Trophoblast cell (in vitro differentiated cells and primary cell): ENCODE measurements around the gene ABI3.
A peak's percentile ranks its signal among the peaks of the same experiment; 100 is the strongest.

Experiments
- DNase-seq, 2 donors: peaks; one replicate each; pipeline ENCODE4 v3.0.0-alpha.2; 2016
- H2AFZ ChIP-seq: 2 replicates; pipeline ENCODE4 v1.6.1; 2013; ENCODE audit warnings: low read length, moderate library complexity, mild to moderate bottlenecking; ENCODE audit not compliant: insufficient read depth, poor library complexity
- H2AK5ac ChIP-seq: 2 replicates; pipeline ENCODE4 v1.6.1; 2013; ENCODE audit warnings: mild to moderate bottlenecking, low read length
- H2BK120ac ChIP-seq: 2 replicates; pipeline ENCODE4 v1.6.1; 2013; ENCODE audit warnings: low read length, mild to moderate bottlenecking, moderate library complexity; ENCODE audit not compliant: insufficient read depth, poor library complexity
- H2BK12ac ChIP-seq: 2 replicates; pipeline ENCODE4 v1.6.1; 2013; ENCODE audit warnings: mild to moderate bottlenecking, low read length, moderate library complexity
- H2BK5ac ChIP-seq: 2 replicates; pipeline ENCODE4 v1.6.1; 2013; ENCODE audit warnings: low read length, low read depth, moderate library complexity, mild to moderate bottlenecking; ENCODE audit not compliant: poor library complexity
- H3K14ac ChIP-seq: 2 replicates; pipeline ENCODE4 v1.6.1; 2013; ENCODE audit warnings: mild to moderate bottlenecking, low read length
- H3K18ac ChIP-seq: 2 replicates; pipeline ENCODE4 v1.6.1; 2013; ENCODE audit warnings: mild to moderate bottlenecking, low read length
- H3K23ac ChIP-seq: 2 replicates; pipeline ENCODE4 v1.6.1; 2013; ENCODE audit warnings: low read length
- H3K27ac ChIP-seq: 2 replicates; pipeline ENCODE4 v1.5.1; 2013; ENCODE audit warnings: low read depth, mild to moderate bottlenecking, inconsistent platforms, low read length, moderate library complexity
- H3K27me3 ChIP-seq: 2 replicates; pipeline ENCODE4 v1.6.1; 2013; ENCODE audit warnings: inconsistent platforms, mild to moderate bottlenecking, low read length, moderate library complexity; ENCODE audit not compliant: insufficient read depth
- H3K36me3 ChIP-seq, 2 experiments: 1 replicate in 1 of 2; 2 replicates in 1 of 2; pipeline ENCODE4 v1.6.1; 2013; ENCODE audit warnings: low read length in 2 of 2, mild to moderate bottlenecking in 2 of 2, moderate library complexity in 1 of 2; ENCODE audit not compliant: insufficient read depth in 2 of 2, control insufficient read depth in 1 of 2
- H3K4ac ChIP-seq: 2 replicates; pipeline ENCODE4 v1.6.1; 2013; ENCODE audit warnings: low read depth, mild to moderate bottlenecking, low read length, moderate library complexity
- H3K4me1 ChIP-seq, 2 experiments: 1 replicate in 1 of 2; 2 replicates in 1 of 2; pipeline ENCODE4 v1.6.1; 2013; ENCODE audit warnings: low read length in 2 of 2, mild to moderate bottlenecking in 2 of 2, moderate library complexity in 1 of 2; ENCODE audit not compliant: insufficient read depth in 2 of 2, control insufficient read depth in 1 of 2
- H3K4me2 ChIP-seq: 2 replicates; pipeline ENCODE4 v1.6.1; 2013; ENCODE audit warnings: inconsistent platforms, mild to moderate bottlenecking, low read length, moderate library complexity
- H3K4me3 ChIP-seq: 2 replicates; pipeline ENCODE4 v1.5.1; 2013; ENCODE audit warnings: mild to moderate bottlenecking, low read depth, low read length, inconsistent platforms
- H3K79me1 ChIP-seq: one replicate; pipeline ENCODE4 v1.6.1; 2013; ENCODE audit warnings: low read length
- H3K79me2 ChIP-seq: 2 replicates; pipeline ENCODE4 v1.6.1; 2013; ENCODE audit warnings: low read length, mild to moderate bottlenecking; ENCODE audit not compliant: control insufficient read depth, insufficient read depth, poor library complexity
- H3K9ac ChIP-seq: 2 replicates; pipeline ENCODE4 v1.6.1; 2013; ENCODE audit warnings: mild to moderate bottlenecking, low read length
- H3K9me3 ChIP-seq: 2 replicates; pipeline ENCODE4 v1.6.1; 2013; ENCODE audit warnings: low read depth, mild to moderate bottlenecking, control low read depth, inconsistent platforms, low read length; ENCODE audit not compliant: insufficient read depth
- H4K12ac ChIP-seq: 2 replicates; pipeline ENCODE4 v1.6.1; 2013; ENCODE audit warnings: low read depth, mild to moderate bottlenecking, low read length, moderate library complexity
- H4K8ac ChIP-seq: 2 replicates; pipeline ENCODE4 v1.6.1; 2013; ENCODE audit warnings: low read depth, mild to moderate bottlenecking, low read length, moderate library complexity
- H4K91ac ChIP-seq: one replicate; pipeline ENCODE4 v1.6.1; 2013; ENCODE audit warnings: low read depth, mild to moderate bottlenecking, low read length, moderate library complexity
- WGBS: extraction: QIAGEN DNeasy Blood & Tissue Kit; methylation state at CpG from one replicate; pipeline ENCODE4 v1.1.7; 2013; ENCODE audit warnings: missing lambda C conversion rate; ENCODE audit not compliant: insufficient read length, insufficient coverage; ENCODE audit errors: extremely low coverage; 5-methylcytosine and 5-hydroxymethylcytosine counted together

The ABI3 gene

DNA sequence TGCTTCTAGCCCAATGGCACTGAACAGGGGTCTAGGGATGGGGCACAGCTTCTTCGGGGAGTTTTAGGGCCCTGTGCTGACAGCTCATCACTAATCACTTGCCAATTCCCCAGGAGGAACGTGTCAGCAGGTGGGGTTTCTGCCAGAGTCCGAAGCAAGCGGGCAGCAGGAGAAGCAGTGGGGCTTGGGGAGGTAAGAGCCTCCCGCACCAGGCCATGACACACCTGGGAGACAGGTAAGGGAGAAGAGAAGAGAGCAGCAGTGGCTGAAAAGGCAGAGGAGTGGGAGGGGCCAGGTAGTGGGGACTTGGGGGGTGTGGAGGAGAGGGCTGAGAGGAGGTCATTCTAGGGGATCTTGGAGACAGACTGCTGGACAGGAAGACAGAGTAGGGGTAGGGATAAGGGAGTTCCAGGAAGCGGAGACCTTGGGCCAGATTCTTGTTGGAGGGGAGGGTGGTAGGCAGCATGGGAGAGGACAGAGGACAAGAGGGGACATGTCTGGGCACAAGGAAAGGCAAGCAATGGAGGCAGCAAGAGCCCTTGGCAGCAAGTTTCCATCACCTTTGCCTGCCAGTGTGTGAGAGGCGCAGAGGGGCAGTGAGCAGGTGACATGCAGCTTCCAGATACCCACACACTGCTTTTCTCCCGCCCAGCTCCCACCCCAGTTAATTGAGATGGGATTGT is 15.2 kb downstream of the ABI3 start:
- Histone ChIP-seq H3K18ac (no peak overlapping the region), H3K4ac (no peak overlapping the region), H3K27me3 (peaks cover 48% of the 10 kb centered on the region), H4K12ac (no peak overlapping the region), H3K79me2 (peaks cover 1% of the 10 kb centered on the region), H2AFZ (no peak overlapping the region), H3K4me2 (no peak overlapping the region), H3K36me3 (no peaks in the 10 kb centered on the region), H3K27ac (no peak overlapping the region), H3K4me1 (peaks cover 18 to 19% of the 10 kb centered on the region in 2 experiments), H3K9me3 (peaks cover 11% of the 10 kb centered on the region), H3K79me1 (peaks cover 3% of the 10 kb centered on the region), H4K91ac (no peak overlapping the region), H3K23ac (no peak overlapping the region), H3K14ac (no peak overlapping the region), H4K8ac (no peak overlapping the region), H2BK120ac (no peak overlapping the region), H2AK5ac (no peak overlapping the region), H3K9ac (no peak overlapping the region), H2BK5ac (no peak overlapping the region), H2BK12ac (no peak overlapping the region), H3K4me3 (no peak overlapping the region)
- WGBS, result no CpG with 5 or more reads among the region's 8 CpGs
- no peak for DNase-seq

DNA sequence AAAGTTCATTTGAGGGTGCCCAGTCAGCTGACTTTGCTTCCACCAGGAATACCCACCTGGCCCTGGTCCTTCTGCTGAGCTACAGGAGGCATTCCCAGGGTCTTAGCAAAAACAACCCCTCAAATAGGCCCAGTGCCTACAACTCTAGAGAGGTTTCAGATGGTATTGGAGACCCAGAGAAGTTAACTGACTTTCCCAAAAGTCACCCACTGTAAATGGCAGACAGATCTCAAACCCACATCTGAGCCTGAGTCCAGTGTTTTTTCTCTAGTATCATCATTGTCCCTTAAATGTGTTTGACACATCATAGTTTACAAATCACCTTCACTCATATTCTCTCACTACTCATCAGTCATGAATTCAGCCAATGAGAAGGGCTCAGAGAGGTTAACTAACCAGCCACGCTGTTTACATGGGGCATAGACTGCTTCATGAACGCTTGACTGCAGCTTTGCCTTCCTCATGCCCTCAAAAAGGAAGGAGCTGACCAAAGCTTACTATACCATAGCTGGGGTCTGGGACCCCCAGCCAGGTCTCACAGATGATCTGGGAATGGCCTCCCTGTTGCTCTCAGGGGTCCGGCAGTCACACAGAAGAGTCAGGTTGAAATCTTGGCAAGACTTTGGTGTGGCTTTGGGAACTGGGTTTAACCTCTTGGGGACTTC is 16.4 kb downstream of the ABI3 start:
- Histone ChIP-seq H3K4ac (no peak overlapping the region), H4K12ac (no peak overlapping the region), H3K79me1 (peaks cover 3% of the 10 kb centered on the region), H3K79me2 (peaks cover 1% of the 10 kb centered on the region), H3K9ac (no peak overlapping the region), H3K23ac (no peak overlapping the region), H3K9me3 (peaks cover 11% of the 10 kb centered on the region), H3K4me1 (peaks cover 19 to 21% of the 10 kb centered on the region in 2 experiments), H3K27ac (no peak overlapping the region), H3K4me2 (no peak overlapping the region), H2BK120ac (no peak overlapping the region), H4K8ac (no peak overlapping the region), H3K4me3 (no peak overlapping the region), H2AFZ (no peak overlapping the region), H4K91ac (no peak overlapping the region), H3K14ac (no peak overlapping the region), H3K27me3 (peaks cover 55% of the 10 kb centered on the region), H3K18ac (no peak overlapping the region), H3K36me3 (no peaks in the 10 kb centered on the region), H2AK5ac (no peak overlapping the region), H2BK5ac (no peak overlapping the region), H2BK12ac (no peak overlapping the region)
- no peak for DNase-seq
- WGBS, result no CpG with 5 or more reads among the region's 3 CpGs

DNA sequence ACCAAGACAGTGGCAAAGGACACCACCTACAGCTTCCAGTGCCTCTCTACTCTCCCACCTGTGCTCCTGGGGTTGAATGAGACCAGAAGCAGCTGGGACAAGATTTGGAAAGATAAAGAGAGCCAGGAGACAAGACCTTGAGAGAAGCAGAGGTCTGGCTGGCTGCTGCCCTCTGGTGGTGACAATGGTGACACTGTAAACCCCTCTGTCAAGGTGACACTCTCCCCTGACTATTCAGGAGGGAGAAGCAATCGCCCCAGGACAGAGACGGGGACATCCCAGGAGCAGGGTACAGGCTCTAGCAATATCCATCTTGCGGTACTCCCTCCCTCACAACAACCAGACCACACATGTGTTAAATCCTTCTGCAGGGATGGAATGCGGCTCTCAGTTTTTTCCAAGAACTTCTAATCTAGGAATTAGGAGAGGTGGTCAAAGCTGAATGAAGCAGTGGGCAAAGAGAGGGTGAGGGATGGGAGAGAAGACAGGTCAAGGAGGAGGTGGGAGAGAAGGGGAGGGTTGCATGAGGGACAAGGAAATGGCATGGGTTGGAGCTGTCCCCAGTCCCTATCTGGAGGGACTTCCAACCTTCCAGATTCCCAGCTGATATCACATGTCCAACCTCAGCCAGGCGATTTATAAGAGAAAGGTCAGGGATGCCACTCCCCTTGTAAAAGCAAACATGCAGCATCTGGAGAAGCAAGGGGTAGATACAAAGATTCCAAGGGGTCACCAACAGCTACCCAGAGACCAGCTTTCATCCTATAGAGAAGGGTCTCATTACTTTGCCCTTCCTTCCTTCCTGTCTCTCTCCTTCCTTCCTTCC is 17.1 kb downstream of the ABI3 start:
- Histone ChIP-seq H3K18ac (no peak overlapping the region), H3K9me3 (peaks cover 11% of the 10 kb centered on the region), H3K36me3 (no peaks in the 10 kb centered on the region), H3K27me3 (peaks cover 52% of the 10 kb centered on the region), H3K4ac (no peak overlapping the region), H3K27ac (no peak overlapping the region), H3K14ac (no peak overlapping the region), H3K9ac (no peak overlapping the region), H4K8ac (no peak overlapping the region), H2AFZ (no peak overlapping the region), H3K79me2 (peaks cover 1% of the 10 kb centered on the region), H3K79me1 (peaks cover 3% of the 10 kb centered on the region), H2AK5ac (no peak overlapping the region), H3K23ac (no peak overlapping the region), H3K4me1 (peaks cover 19 to 21% of the 10 kb centered on the region in 2 experiments), H4K12ac (no peak overlapping the region), H3K4me2 (no peak overlapping the region), H2BK5ac (no peak overlapping the region), H3K4me3 (no peak overlapping the region), H2BK120ac (no peak overlapping the region), H2BK12ac (no peak overlapping the region), H4K91ac (no peak overlapping the region)
- WGBS, result no CpG with 5 or more reads among the region's 5 CpGs
- peak; percentile 66 to 83 for DNase-seq

DNA sequence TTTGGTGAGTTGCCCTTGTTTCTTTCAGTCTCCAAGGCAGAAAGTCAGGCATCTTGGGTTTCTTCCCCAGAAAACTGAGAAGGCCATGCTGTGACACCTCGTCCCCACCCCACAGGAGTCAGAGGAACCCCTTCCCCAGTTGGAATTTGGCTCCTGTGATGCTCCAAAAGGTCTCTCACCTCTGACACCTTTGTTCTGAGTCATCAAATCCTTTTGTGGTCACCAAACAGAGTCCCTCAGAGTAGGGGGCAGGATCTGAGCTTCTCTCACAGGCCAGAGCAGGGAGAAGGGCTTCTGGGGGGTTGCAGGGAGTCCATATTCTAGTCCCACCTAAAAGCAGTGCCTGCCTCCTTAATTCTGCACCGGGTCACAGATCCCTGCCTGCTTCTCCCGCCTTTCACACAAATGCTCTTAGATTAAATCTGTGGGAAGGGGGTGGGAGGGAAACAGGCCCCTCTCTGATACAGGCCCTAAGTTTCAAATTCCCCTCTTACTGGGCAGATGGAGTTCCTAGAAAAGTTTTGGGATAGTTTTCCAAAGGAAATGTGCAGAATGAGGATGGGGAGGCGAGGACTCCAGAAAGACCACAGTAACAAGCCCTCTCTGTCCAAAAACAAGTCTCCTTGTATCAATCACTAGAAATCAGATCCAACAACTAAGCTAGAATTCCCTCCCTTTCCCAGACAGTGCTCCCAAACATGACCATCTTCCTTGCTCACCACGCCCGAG is 18.7 kb downstream of the ABI3 start:
- H2BK12ac ChIP-seq, result no peak overlapping the region
- H3K4me1 ChIP-seq, result peaks cover 15% of the 10 kb centered on the region in 2 experiments
- H2AFZ ChIP-seq, result peak overlapping the region; percentile 8
- no peak overlapping the region for H3K9ac ChIP-seq
- no peak overlapping the region for H4K12ac ChIP-seq
- no peak overlapping the region for H3K27ac ChIP-seq
- no peak overlapping the region for H3K18ac ChIP-seq
- H3K14ac ChIP-seq, result no peak overlapping the region
- no peak overlapping the region for H3K23ac ChIP-seq
- H4K8ac ChIP-seq, result no peak overlapping the region
- WGBS, result no CpG with 5 or more reads among the region's 6 CpGs
- H3K79me2 ChIP-seq, result peaks cover 1% of the 10 kb centered on the region
- H3K27me3 ChIP-seq, result peaks cover 39% of the 10 kb centered on the region
- H3K9me3 ChIP-seq, result peaks cover 9% of the 10 kb centered on the region
- H2AK5ac ChIP-seq, result no peak overlapping the region
- no peak overlapping the region for H2BK5ac ChIP-seq
- DNase-seq, result no peak
- H2BK120ac ChIP-seq, result no peak overlapping the region
- H4K91ac ChIP-seq, result no peak overlapping the region
- H3K4ac ChIP-seq, result no peak overlapping the region
- no peak overlapping the region for H3K4me3 ChIP-seq
- H3K36me3 ChIP-seq, result no peaks in the 10 kb centered on the region
- no peak overlapping the region for H3K4me2 ChIP-seq
- peaks cover 3% of the 10 kb centered on the region for H3K79me1 ChIP-seq
